K562 (cell line): Measurements from ENCODE around the gene PHF24. TPM values are rescaled to one million over a fixed set of nuclear protein-coding genes. Genes with fewer than 3 reads are reported as not detected.

Experiments used
- ATAC-seq: fragments of 200-7000 bp; cut with Tn5 transposase; 3 replicates; pipeline ENCODE4 v1.9.1; 2020; ENCODE audit warnings: moderate library complexity
- BruUV-seq: library from RNA; stranded (reverse); fragments of 400-500 nt; replicated peaks from 2 replicates; lab custom pipeline; 2021; lab: Mats Ljungman, UMichigan
- CTCF ChIA-PET: fragments of 300-600 bp; formaldehyde crosslinking; extraction: SDS; loops from one replicate; lab custom pipeline; 2021; ENCODE audit warnings: low intra/inter-chr PET ratio; lab: Yijun Ruan, JAX
- POLR2A ChIA-PET: fragments of 300-600, 350-650 bp; sonication (Branson Sonifier 250); formaldehyde crosslinking; extraction: SDS; loops from one replicate; lab custom pipeline; 2021; ENCODE audit warnings: antibody characterized with exemption, inconsistent platforms; lab: Yijun Ruan, JAX
- DNase-seq, 4 experiments: peaks; one replicate each; pipeline versions ENCODE4 v3.0.0 to v3.0.0-alpha.2; 2011 to 2018; ENCODE audit warnings: low spot score in 3 of 4, mixed read lengths in 3 of 4; ENCODE audit errors: extremely low read depth in 1 of 4
- FAIRE-seq: peaks from 2 replicates; lab custom pipeline; 2011; peaks lifted over from hg19 to GRCh38; lab: Jason Lieb, UNC
- H2AFZ ChIP-seq: 2 replicates; pipeline ENCODE4 v1.6.0; 2011; ENCODE audit warnings: low read depth, low read length, control low read depth, inconsistent platforms
- H3K27ac ChIP-seq: fragments of 200-600 bp; 3 replicates; pipeline ENCODE4 v1.8.0; 2011; ENCODE audit warnings: low read depth, mild to moderate bottlenecking, control low read depth, inconsistent platforms, low read length, moderate library complexity, mixed read lengths; ENCODE audit errors: extremely low read depth
- H3K27me3 ChIP-seq, 2 experiments: fragments of 300-600 bp in 1 of 2; 2 replicates in 1 of 2; 3 replicates in 1 of 2; pipeline versions ENCODE4 v1.6.0 to v1.8.0; 2011; ENCODE audit warnings: inconsistent platforms in 2 of 2, low read length in 2 of 2, mild to moderate bottlenecking in 1 of 2, mixed read lengths in 1 of 2, moderate library complexity in 1 of 2; ENCODE audit not compliant: control insufficient read depth in 2 of 2, insufficient read depth in 2 of 2
- H3K36me3 ChIP-seq: fragments of 300-600 bp; 3 replicates; pipeline ENCODE4 v1.8.0; 2011; ENCODE audit warnings: mild to moderate bottlenecking, low read length, inconsistent platforms; ENCODE audit not compliant: control insufficient read depth, insufficient read depth
- H3K4me1 ChIP-seq, 2 experiments: fragments of 200-600 bp in 1 of 2; replicated peaks in 1 of 2; 2 replicates in 1 of 2; 3 replicates in 1 of 2; pipeline versions ENCODE4 v1.5.1 to v1.8.0; 2011; ENCODE audit warnings: inconsistent platforms in 2 of 2, low read length in 2 of 2, mild to moderate bottlenecking in 1 of 2, mixed read lengths in 1 of 2, moderate library complexity in 1 of 2; ENCODE audit not compliant: control insufficient read depth in 2 of 2, insufficient read depth in 2 of 2
- H3K4me2 ChIP-seq: 2 replicates; pipeline ENCODE4 v1.6.1; 2011; ENCODE audit warnings: low read length, control low read depth, inconsistent platforms, mixed read lengths; ENCODE audit not compliant: insufficient read depth
- H3K4me3 ChIP-seq: fragments of 200-600 bp; sonication (generic), shearing (Covaris generic); 2 replicates; pipeline ENCODE4 v1.5.1; 2016; ENCODE audit warnings: control low read depth, inconsistent platforms
- H3K79me2 ChIP-seq: fragments of 200-600 bp; 3 replicates; pipeline ENCODE4 v1.8.0; 2011; ENCODE audit warnings: low read length, inconsistent platforms; ENCODE audit not compliant: control insufficient read depth, insufficient read depth
- H3K9ac ChIP-seq, 2 experiments: 2 replicates each; pipeline versions ENCODE4 v1.6.0 to v1.6.1; 2011; ENCODE audit warnings: low read depth in 2 of 2, low read length in 2 of 2, control low read depth in 1 of 2, inconsistent platforms in 1 of 2, mild to moderate bottlenecking in 1 of 2, mixed read lengths in 1 of 2; ENCODE audit not compliant: insufficient read depth in 1 of 2
- H3K9me1 ChIP-seq: one replicate; pipeline ENCODE4 v1.6.0; 2011; ENCODE audit warnings: inconsistent platforms, mild to moderate bottlenecking, low read length, moderate library complexity; ENCODE audit not compliant: control insufficient read depth, insufficient read depth
- H3K9me3 ChIP-seq: replicated peaks from 2 replicates; pipeline ENCODE4 v1.5.1; 2011; ENCODE audit warnings: low read depth, low read length, inconsistent platforms; ENCODE audit not compliant: control insufficient read depth, insufficient read depth
- H4K20me1 ChIP-seq: replicated peaks from 2 replicates; pipeline ENCODE4 v1.6.1; 2011; ENCODE audit warnings: low read length, inconsistent platforms, mixed read lengths; ENCODE audit not compliant: control insufficient read depth, insufficient read depth
- CTCFL ChIP-seq: IDR thresholded peaks from 2 replicates; pipeline ENCODE4 v1.6.1; 2011; ENCODE audit warnings: borderline replicate concordance, low read depth, mild to moderate bottlenecking, moderate library complexity, low read length; ENCODE audit not compliant: insufficient read depth, poor library complexity, severe bottlenecking
- ETV5 ChIP-seq: sonication (generic); formaldehyde crosslinking; IDR thresholded peaks from 2 replicates; pipeline ENCODE4 v1.4.0; 2020; ENCODE audit warnings: low read depth, mild to moderate bottlenecking, missing genetic modification reagents
- IRF2 ChIP-seq: sonication (generic); formaldehyde crosslinking; IDR thresholded peaks from 2 replicates; pipeline ENCODE4 v1.8.1; 2022; ENCODE audit warnings: mild to moderate bottlenecking, missing genetic modification reagents
- KLF1 ChIP-seq: fragments of 450-650 bp; IDR thresholded peaks from 2 replicates; pipeline ENCODE4 v1.6.1; 2016; ENCODE audit warnings: missing genetic modification characterization, missing compliant biosample characterization
- NBN ChIP-seq: fragments of 450-650 bp; IDR thresholded peaks from 2 replicates; pipeline ENCODE4 v1.6.1; 2016; ENCODE audit warnings: low read depth, mild to moderate bottlenecking
- RCOR1 ChIP-seq, 2 experiments: IDR thresholded peaks; 2 replicates each; pipeline ENCODE4 v1.6.1; 2012; ENCODE audit warnings: low read depth in 2 of 2, low read length in 2 of 2, borderline replicate concordance in 1 of 2, improper control_type of control experiment in 1 of 2
- UBTF ChIP-seq, 2 experiments: IDR thresholded peaks; 2 replicates each; pipeline ENCODE4 v1.6.1; 2012; ENCODE audit warnings: improper control_type of control experiment in 2 of 2, low read depth in 2 of 2, low read length in 2 of 2, borderline replicate concordance in 1 of 2
- WGBS: fragments of 100-300 bp; shearing (Covaris generic); methylation state at CpG from one replicate; pipeline ENCODE4 v1.1.6; 2016; ENCODE audit warnings: low coverage, mixed read lengths; ENCODE audit not compliant: insufficient coverage; ENCODE audit errors: missing lambda C conversion rate; 5-methylcytosine and 5-hydroxymethylcytosine counted together
- in situ Hi-C: fragments of 300-500 bp; cut with MboI; formaldehyde crosslinking; loops from 4 replicates; pipeline ENCODE4 v1.15.0; 2018; ENCODE audit warnings: inconsistent platforms, mixed read lengths
- intact Hi-C: fragments of 100-400 bp; cut with micrococcal nuclease; formaldehyde crosslinking; loops from 2 replicates; pipeline ENCODE4 v1.14.2; 2022
- polyA plus RNA-seq, 8 experiments: library from polyadenylated mRNA; depleted of rRNA in 4 of 8; stranded (reverse) in 5 of 8; unstranded in 3 of 8; fragments of >200 nt; fragmentation: Nextera tagmentation in 2 of 8; fragmentation: Illumina TruSeq in 1 of 8; extraction: Ambion mirVana in 2 of 8; extraction: Trizol in 1 of 8; gene quantifications; 2 replicates each; pipeline versions ENCODE4 v1.2.1 to v1.2.3, GENCODE V29; 2011 to 2014; ENCODE audit warnings: inconsistent platforms in 1 of 8, missing spikeins in 1 of 8
- total RNA-seq, 7 experiments: library from RNA; depleted of rRNA in 6 of 7; stranded (reverse); fragments of >200 nt in 6 of 7; fragmentation: Illumina TruSeq in 2 of 7; extraction: Trizol in 2 of 7; gene quantifications; 2 replicates each; pipeline versions ENCODE4 v1.2.1 to v1.2.3, GENCODE V29; 2011 to 2021; ENCODE audit warnings: low replicate concordance in 1 of 7
- TF ChIP-seq, protein P1 (sequence below), 3 experiments: IDR thresholded peaks in 2 of 3; conservative IDR thresholded peaks in 1 of 3; 2 replicates each; pipeline ENCODE4 v1.5.1; 2011 to 2012; ENCODE audit warnings: low read length in 3 of 3, mild to moderate bottlenecking in 3 of 3, control low read depth in 2 of 3, improper control_type of control experiment in 1 of 3, inconsistent platforms in 1 of 3, low read depth in 1 of 3, mixed read lengths in 1 of 3, moderate library complexity in 1 of 3; ENCODE audit not compliant: insufficient read depth in 2 of 3

Gene PHF24
- total and polyA plus RNA-seq, 9 of the 15 experiments (the other 6 are each of a cell fraction or from before 2014, with no cell fraction given) = 0.01 TPM; not detected in 7

DNA sequence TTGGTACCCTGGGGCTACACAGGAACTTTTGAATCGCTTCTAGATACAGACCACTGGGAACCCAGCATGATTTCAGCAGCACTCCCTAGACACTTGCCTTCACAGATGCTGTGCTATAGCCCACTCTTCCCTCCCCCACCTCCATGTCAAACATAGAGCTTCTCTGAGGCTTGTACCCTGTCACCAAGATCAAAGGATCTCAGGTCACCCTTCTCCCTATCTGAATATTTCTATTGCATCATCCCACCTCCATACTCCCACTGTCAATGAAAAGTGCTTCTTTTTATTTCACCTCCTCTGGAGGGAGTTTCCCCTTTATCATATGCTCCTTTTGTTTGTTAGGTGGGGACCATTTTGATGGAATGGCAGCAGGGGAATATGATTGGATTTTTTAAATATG lies 29.2 kb upstream of the PHF24 start (continued):
- TF ChIP-seq UBTF (IDR thresholded peaks at IDR 0.05; ENCODE audit: borderline replicate concordance in 1 of 2, low read depth in 2 of 2, low read length in 2 of 2) (no peak), ETV5 (CRISPR knock-in tag) (no peak), KLF1 (tag) (no peak)

GRCh38 chr9:34929506-34930102 lies 28.5 kb upstream of the PHF24 start:
- no peaks in the 10 kb centered on the region for H3K4me1 ChIP-seq
- no peak overlapping the region for H3K9ac ChIP-seq
- H3K27me3 ChIP-seq = peaks cover 0 to 2% of the 10 kb centered on the region in 2 experiments; a peak in 1 of 5 replicates
- H3K9me1 ChIP-seq = no peaks in the 10 kb centered on the region
- no peaks in the 10 kb centered on the region for H3K79me2 ChIP-seq
- FAIRE-seq (peak; percentile 77), ATAC-seq (peak; percentile 77), DNase-seq (peak; percentile 13 to 21 (median 16))
- in situ Hi-C loops (no loop called here), intact Hi-C loops (no loop called here)
- no peak overlapping the region for H3K4me2 ChIP-seq
- H3K9me3 ChIP-seq = no peaks in the 10 kb centered on the region
- H2AFZ ChIP-seq = no peak overlapping the region
- WGBS = 2% methylated on average over 7 of the region's 7 CpGs
- H4K20me1 ChIP-seq = no peaks in the 10 kb centered on the region
- ChIA-PET CTCF (no interaction called here), POLR2A (interaction anchor here (0.5 kb wide), 1 partner anchor 52 kb away, joined by 5 read pairs; no protein-coding TSS in a partner anchor)
- TF ChIP-seq CTCFL (peak; percentile 15), IRF2 (no peak), NBN (no peak), RCOR1 (IDR thresholded peaks at IDR 0.05; ENCODE audit: borderline replicate concordance in 1 of 2, low read depth in 2 of 2, low read length in 2 of 2) (no peak)
- TF ChIP-seq, protein P1, sequence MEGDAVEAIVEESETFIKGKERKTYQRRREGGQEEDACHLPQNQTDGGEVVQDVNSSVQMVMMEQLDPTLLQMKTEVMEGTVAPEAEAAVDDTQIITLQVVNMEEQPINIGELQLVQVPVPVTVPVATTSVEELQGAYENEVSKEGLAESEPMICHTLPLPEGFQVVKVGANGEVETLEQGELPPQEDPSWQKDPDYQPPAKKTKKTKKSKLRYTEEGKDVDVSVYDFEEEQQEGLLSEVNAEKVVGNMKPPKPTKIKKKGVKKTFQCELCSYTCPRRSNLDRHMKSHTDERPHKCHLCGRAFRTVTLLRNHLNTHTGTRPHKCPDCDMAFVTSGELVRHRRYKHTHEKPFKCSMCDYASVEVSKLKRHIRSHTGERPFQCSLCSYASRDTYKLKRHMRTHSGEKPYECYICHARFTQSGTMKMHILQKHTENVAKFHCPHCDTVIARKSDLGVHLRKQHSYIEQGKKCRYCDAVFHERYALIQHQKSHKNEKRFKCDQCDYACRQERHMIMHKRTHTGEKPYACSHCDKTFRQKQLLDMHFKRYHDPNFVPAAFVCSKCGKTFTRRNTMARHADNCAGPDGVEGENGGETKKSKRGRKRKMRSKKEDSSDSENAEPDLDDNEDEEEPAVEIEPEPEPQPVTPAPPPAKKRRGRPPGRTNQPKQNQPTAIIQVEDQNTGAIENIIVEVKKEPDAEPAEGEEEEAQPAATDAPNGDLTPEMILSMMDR (IDR thresholded peaks at IDR 0.05 in 2 of 3, conservative IDR thresholded peaks at IDR 0.05 in 1 of 3; ENCODE audit: insufficient read depth in 2 of 3, low read depth in 1 of 3, low read length in 3 of 3) = peak; percentile 39 to 50 (median 49)
- no peaks in the 10 kb centered on the region for H3K36me3 ChIP-seq
- H3K27ac ChIP-seq = no peak overlapping the region
- H3K4me3 ChIP-seq = no peak overlapping the region
- BruUV-seq = no TSS peak
